GM12875 (cell line): ENCODE data around the gene CCDC170.
"Not testable (repeated sequence)": the region's sequence is repeated elsewhere in the genome, so short reads cannot be mapped to it uniquely, and the experiment has no call there.

ENCODE experiments used
- H3K4me3 ChIP-seq: one replicate; pipeline ENCODE4 v1.5.1; 2011; ENCODE audit warnings: low read depth, low read length, control low read depth
- TF ChIP-seq, protein P1 (sequence below): IDR thresholded peaks from 2 replicates; pipeline ENCODE4 v1.5.1; 2011; ENCODE audit warnings: low read depth, mild to moderate bottlenecking, control low read depth, inconsistent platforms, low read length, moderate library complexity, borderline replicate concordance; ENCODE audit not compliant: insufficient read depth

CCDC170 gene

GRCh38 chr6:151506761-151507160 is 12.9 kb downstream of the CCDC170 start:
- TF ChIP-seq, protein P1, sequence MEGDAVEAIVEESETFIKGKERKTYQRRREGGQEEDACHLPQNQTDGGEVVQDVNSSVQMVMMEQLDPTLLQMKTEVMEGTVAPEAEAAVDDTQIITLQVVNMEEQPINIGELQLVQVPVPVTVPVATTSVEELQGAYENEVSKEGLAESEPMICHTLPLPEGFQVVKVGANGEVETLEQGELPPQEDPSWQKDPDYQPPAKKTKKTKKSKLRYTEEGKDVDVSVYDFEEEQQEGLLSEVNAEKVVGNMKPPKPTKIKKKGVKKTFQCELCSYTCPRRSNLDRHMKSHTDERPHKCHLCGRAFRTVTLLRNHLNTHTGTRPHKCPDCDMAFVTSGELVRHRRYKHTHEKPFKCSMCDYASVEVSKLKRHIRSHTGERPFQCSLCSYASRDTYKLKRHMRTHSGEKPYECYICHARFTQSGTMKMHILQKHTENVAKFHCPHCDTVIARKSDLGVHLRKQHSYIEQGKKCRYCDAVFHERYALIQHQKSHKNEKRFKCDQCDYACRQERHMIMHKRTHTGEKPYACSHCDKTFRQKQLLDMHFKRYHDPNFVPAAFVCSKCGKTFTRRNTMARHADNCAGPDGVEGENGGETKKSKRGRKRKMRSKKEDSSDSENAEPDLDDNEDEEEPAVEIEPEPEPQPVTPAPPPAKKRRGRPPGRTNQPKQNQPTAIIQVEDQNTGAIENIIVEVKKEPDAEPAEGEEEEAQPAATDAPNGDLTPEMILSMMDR = no peak
- H3K4me3 ChIP-seq = no peak overlapping the region

GRCh38 chr6:151509048-151509447 is 15.2 kb downstream of the CCDC170 start:
- no peak overlapping the region for H3K4me3 ChIP-seq
- TF ChIP-seq, protein P1 = no peak

- H3K4me3 ChIP-seq = no peak overlapping the region
- TF ChIP-seq, protein P1 = no peak
Observed at GRCh38 chr6:151512481-151512880, 18.7 kb downstream of the CCDC170 start.

GRCh38 chr6:151514000-151514730 is 20.3 kb downstream of the CCDC170 start:
- TF ChIP-seq, protein P1 = no peak
- no peak overlapping the region for H3K4me3 ChIP-seq

DNA sequence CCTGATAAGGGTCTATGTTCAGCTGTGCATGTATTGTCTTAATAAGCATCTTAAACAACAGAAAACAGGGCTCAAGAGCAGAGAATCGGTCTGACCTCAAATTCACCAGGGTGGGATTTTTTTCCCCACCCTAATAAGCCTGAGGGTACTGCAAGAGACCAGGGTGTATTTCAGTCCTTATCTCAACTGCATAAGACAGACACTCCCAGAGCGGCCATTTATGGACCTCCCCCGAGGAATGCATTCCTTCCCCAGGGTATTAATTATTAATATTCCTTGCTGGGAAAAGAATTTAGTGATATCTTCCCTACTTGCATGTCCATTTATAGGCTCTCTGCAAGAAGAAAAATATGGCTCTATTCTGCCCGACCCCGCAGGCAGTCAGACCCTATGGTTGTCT is 25.2 kb downstream of the CCDC170 start:
- not testable (repeated sequence) for H3K4me3 ChIP-seq

- TF ChIP-seq, protein P1 = no peak
- no peak overlapping the region for H3K4me3 ChIP-seq
Observed at GRCh38 chr6:151523034-151523433, 29.2 kb downstream of the CCDC170 start.

DNA sequence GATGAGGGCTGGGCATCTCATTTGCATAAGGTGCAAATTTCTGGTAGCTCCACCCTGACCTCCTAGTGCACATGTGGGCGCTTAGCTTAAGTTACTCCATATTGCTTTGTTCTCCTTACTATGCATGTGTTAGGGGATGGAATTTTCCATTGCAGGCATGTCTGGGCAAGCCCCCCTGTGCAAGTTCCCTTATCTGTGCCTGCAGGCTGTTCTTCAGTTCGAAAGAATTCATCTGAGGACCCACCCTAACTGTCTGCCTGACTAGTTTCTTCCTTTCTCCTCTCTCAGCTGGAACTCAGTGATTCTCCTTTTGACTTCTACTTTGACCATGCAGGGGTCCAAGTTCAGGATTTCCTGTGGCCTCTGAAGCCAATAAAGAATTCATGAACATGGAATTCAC is 30.2 kb downstream of the CCDC170 start:
- no peak overlapping the region for H3K4me3 ChIP-seq
- TF ChIP-seq, protein P1 = no peak
